GM18867 (cell line): Measurements from ENCODE around the gene NOTCH4.
"Not testable (repeated sequence)": the region's sequence is repeated elsewhere in the genome, so short reads cannot be mapped to it uniquely, and the experiment has no call there.

Source experiments
- ATAC-seq: cut with Tn5 transposase; IDR thresholded peaks from one replicate; pipeline ENCODE4 v1.9.1; 2021; ENCODE audit warnings: mild to moderate bottlenecking, moderate library complexity; ENCODE audit not compliant: unreplicated experiment

NOTCH4 gene

DNA sequence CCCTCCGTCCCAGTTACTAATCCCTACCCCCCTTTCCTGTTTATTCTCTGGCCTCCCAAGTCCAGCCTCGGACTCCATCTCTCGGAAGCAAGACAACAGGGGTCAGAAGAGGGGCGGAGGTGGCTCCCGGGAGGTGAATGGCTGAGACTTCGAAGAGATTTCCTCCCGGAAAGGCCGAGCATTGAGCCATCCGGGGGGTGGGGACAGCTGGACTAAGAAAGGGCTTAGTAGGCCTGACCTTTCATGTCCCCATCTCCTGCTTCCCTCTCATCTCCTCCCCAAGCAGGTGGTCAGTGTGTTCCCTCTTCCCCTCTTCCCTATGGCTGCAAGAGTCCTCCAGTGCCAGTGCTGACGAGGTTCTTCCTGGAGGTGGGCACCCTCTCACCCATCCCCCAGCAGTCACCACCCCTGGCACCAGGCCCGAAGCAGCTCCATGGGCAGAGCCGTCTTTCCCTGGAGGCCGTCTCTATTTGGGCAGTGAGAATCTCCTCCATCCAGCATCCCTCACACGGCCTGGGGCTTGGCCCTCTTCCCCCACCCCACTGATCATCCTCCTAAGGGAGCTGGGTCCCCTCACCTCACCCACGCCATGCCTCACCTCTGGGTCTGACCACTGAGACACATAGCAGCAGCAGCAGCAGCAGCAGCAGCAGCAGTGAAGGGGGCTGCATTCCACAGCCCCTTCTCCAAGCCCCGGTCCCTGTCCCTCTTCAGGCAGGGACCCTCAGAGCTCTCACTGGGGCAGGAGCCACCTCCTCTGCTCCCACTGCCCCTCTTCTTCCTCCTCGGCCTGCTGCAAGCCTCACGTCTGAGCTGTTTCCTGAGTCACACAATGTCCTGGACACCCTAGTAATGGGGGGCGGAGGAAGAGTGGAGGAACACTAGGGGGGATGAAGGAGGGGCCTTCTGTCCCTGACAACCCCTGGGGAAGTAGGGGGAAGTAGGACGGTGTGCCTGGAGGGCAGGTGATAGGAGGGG lies at the start of gene NOTCH4:
TSS of gene NOTCH4 (minus strand) at position 810 of the 978 bp plus-strand sequence. CDS start at position 671, 139 bp downstream.
- ATAC-seq, result no peak

DNA sequence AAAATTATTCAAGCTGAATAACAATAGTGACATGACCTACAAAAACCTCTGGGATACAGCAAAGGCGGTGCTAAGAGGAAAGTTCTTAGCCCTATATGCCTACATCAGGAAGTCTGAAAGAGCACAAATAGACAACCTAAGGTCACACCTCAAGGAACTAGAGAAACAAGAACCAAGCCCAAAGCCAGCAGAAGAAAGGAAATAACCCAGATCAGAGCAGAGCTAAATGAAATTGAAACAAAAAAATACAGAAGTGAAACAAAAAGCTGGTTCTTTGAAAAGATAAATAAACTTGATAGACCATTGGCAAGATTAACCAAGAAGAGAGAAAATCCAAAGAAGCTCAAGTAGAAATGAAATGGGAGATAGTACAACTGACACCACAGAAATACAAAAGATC lies 47.6 kb upstream of the NOTCH4 start:
- no peak for ATAC-seq

DNA sequence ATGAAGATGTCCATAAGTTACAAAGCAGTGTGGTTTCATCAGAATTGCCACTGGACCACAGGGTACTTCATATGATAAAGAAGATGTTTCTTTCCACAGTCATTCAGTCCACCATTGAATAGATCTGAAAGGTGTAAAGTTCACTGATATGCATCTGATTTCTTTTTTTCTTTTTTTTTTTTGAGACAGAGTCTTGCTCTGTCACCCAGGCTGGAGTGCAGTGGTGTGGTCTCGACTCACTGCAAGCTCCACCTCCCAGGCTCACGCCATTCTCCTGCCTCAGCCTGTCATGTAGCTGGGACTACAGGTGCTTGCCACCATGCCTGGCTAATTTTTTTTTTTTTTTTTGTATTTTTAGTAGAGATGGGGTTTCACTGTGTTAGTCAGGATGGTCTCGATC lies 44.6 kb upstream of the NOTCH4 start:
- ATAC-seq, result not testable (repeated sequence)

DNA sequence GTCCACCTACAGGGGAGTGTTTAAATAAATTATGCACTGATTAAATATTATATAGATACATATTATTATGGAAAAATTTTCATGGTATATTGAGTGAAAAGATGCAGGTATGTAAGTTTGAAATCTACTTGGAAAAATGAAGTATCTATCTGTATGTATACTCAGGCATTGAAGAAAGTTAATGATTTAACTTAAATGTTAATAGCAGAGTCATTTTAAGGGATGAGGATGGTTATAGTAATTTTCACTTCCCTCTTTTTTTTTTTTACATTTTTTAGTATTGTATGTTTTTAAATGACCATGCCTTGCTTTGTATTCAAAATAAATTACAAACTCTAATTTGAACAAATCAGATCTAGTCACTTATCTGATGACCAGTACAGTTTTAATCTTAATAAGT lies 43.2 kb upstream of the NOTCH4 start:
- ATAC-seq, result no peak

DNA sequence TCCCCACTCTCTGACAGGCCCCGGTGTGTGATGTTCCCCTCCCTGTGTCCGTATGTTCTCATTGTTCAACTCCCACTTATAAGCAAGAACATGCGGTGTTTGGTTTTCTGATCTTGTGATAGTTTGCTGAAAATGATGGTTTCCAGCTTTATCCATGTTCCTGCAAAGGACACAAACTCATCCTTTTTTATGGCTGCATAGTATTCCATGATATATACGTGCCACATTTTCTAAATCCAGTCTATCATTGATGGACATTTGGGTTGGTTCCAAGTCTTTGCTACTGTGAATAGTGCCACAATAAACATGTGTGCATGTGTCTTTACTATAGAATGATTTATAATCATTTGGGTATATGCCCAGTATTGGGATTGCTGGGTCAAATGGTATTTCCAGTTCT lies 33.4 kb upstream of the NOTCH4 start:
- ATAC-seq, result not testable (repeated sequence)

DNA sequence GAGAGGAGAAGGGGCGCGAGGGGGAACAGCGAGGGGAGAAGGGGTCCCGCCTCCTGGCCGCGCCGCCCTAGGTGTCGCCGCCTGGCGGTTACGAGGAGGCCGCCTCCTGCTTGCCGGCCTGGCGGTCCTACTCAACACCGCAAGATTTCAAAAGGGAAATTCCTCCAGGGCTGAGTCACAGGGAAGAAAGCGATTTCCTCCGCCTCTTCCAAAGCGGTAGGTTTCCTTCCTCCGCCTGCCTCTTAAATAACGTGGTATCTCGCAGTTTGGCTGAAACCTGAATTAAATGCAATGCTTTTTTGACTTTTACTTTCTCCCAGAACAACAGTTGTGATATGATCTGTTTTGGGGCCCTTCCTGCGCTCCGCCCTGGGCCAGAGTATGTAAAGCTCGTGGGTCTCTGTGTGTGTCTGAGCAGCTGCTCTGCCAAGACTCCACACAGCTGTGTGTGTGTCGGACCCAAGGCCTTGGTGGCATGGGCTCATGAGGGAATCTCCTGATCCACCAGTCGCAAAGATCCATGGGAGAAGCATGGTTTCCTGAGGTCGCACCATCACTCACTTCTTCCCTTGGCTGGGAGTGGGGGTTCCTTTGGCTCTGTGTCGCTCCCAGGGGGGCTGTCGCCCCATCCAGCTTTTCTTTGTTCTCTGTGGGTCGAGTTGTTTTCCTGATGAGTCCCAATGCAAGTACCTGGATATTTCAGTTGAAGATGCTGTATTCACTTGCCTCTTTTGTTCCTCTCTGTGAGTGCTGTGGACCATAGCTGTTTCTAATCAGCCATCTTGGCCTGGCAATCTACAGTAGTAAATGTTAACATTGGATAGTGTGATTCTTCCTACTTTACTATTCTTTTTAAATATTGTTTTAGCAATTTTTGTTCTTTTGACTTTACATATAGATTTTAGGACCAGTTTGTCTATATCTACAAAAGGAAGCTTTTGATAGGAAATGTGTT lies 31.6 kb upstream of the NOTCH4 start:
- ATAC-seq, result no peak

DNA sequence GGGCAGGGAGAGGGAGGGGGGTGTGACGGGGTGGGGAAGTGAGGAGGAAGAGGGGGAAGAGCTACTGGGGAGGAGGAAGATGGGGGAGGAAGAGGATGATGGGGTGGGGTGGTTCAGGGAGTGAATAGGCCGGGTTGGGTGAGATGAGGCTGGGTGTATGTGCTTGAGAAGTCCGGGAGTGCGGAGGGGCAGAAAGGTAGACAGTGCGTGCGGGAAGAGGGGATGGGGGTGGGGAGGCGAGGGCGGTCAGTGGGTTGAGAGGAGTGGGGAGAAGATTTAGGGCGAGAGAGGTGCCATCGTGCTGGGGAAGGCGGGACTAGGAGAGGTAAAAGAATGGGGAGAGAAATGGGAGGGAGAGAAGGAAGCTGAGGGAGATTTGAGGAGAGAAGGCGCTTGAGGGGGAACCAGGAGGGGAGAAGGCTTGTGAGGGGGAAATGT lies 30.9 kb upstream of the NOTCH4 start:
- ATAC-seq, result no peak

DNA sequence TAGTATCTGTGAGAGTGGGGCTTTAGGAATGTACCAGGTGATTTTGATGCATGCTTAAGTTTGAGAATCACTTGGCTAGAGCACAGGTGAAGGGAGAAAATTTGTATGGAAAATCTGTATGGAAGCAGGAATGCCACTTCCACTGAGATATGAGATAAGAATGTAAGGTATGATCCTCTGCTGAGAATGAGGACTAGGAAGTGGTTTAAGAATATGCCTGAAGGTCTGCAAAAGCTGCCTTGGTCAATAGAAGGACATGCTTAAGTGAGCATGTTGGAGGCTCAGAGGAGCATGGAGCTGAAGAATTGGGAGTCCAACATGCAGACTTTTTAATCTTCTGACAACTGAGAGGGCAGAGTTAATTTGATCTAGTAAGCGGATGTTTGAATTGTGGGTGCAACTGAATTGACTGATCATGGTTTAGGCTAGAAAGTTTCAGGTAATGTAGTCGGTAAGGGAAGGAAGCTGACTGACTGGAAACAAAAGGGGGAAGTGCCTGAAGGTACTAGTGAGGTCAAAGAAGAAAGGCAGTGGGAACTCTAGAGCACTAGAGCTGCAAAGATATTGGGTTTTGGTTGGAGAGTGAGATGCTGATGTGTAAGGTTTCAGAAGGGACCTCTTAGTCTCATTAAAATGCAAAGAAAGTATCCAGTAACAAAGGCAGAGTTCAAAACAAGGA lies 28.6 kb upstream of the NOTCH4 start:
- no peak for ATAC-seq

DNA sequence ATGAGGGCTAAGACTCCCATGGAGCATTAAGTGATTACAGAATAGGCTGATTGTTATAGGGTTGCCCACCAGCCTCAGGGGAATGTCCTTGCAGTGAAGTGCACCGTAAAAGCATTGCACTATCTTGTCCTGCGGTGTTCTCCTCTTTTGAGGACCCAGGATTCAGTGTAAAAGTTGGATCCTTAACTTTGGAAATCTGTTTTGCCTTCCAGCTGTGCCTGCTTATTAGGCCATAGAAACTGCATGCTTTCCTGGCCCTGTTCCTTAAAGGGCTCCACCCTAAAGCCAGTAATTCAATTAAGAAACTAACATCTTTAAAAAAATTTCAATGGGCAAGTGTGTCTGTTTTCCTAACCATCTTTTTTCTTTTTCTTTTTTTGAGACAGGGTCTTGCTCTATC lies 25.4 kb upstream of the NOTCH4 start:
- no peak for ATAC-seq

DNA sequence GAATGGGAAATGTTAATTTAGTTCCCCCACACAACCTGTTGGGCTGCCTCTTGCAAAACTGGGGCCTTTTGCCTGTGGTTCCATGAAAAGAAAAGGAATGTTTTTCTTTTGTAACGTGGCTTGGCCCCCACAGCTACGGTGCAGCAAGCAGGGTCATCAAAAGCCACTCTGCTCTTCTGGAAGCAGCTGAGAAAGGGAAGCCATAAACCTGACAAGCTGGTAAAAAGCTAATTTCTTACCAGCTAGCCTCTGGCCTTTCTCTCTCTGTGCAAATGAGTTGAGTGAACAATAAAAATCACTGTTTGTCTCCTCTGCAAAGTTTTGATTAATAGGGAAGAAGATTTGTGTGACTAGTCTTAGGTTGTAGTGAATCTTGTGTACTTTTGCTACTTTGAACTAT lies 23.5 kb upstream of the NOTCH4 start:
- no peak for ATAC-seq

DNA sequence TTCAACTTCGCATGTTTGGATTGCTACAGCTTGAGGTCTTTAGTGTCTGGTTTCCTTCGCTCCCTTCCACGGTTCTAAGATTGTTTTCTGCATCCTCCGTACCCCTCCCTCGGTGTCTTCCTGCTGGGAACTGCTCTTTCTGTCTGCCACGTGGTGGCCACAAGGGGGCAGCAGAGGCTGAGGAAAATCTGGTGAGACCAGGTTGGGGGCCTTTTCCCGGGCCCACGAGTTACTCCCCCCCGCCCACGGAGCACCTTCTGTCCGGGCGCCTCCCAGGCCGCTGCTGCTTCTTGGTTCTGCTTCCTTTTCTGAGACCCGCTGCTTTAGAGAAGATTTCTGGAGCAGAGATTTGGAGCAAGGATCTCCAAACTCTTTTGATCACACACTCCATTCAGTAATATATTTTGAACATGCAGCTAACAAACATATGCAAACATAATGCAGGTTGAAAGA lies 21.1 kb upstream of the NOTCH4 start:
- no peak for ATAC-seq

DNA sequence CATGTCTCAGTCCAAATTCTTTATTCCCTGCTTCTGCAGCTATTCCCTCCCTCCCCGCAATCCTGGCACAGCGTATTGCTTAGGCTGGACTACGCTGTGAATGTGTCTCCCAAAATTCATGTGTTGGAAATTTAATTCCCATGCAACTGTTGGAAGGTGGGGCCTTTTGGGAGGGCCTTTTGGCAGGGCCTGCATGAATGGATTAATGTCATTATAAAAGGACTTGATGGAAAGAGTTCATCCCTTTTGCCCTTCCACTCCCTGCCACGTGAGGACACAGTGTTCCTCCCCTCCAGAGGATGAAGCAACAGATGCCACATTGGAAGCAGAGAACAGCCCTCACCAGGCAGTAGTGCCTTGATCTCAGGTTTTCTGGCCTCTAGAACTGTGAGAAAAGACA lies 20.4 kb upstream of the NOTCH4 start:
- ATAC-seq, result no peak

DNA sequence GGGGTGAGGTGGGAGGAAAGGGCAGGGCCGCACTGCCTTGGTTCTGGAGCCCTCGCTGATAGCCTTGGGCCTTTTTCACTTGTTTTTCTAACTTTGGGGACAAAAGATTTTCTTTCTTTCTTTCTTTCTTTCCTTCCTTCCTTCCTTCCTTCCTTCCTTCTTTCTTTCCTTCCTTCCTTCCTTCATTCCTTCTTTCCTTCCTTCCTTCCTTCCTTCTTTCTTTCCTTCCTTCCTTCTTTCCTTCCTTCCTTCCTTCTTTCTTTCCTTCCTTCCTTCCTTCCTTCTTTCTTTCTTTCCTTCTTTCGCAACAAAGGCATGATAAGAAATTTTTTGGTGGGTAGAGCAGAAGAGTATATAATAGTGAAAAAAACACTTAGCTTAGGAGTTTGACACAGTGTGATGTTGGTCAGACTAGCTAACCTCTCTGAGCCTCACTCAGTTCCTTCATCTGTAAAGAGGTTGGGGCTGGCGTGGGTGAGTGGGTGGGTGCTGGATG lies 18.5 kb upstream of the NOTCH4 start:
- ATAC-seq, result not testable (repeated sequence)

DNA sequence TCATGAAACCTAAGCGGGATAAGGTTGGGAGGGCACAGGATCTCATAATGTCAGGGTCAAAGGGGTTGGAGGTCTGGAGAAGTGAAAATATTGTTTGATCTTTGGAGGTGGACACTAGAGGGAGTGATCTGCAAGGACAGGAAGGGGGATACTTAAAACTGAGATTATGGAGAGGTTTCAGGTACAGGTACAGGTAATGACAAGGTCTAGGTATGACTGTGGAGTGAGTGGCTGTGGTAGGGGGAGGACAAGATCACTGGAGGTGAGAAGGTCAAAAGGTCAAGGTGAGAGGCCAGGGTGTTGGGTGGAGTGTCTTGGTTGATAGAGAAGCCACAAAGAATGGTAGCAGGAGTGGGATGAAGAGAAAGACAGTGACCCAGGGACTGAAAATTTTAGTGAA lies 16.8 kb upstream of the NOTCH4 start:
- ATAC-seq, result no peak

DNA sequence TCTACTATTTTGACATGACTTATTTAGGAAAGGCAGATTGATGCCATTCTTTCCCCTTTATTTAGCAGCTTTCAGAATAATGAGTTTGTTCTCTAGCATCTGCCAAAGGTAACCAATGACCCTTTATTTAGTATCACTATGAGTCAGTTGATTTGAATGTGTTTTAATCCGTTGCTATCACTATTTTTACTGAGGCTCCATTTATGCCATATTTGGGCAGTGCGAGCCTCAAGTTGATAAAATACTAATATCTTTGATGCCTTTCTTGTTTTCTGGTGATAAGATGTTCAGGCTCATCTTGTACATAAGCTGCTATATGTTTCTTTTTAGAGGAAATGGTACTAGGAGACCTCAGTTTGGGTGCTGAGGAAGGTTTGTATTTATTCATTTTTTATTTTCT lies 15.6 kb upstream of the NOTCH4 start:
- no peak for ATAC-seq

DNA sequence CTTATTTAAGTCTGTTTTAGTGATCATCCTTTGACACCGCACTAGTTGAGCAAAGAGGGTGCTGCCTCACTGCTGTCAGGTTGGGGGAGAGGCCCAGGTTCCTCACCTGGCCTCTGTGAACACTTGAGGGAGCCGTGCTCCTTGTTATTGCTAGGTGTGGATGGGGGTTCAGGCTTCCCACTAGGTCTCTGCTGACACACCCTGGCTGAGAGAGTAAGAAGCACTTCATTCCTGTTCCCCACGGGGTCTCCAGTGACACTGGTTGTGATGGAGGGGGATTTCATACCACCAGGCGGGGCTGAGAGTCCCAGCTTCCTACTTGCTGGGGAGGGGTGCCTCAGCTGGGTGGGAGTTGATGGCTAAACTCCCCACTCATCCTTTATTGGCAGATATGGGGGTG lies 11.1 kb upstream of the NOTCH4 start:
- no peak for ATAC-seq

DNA sequence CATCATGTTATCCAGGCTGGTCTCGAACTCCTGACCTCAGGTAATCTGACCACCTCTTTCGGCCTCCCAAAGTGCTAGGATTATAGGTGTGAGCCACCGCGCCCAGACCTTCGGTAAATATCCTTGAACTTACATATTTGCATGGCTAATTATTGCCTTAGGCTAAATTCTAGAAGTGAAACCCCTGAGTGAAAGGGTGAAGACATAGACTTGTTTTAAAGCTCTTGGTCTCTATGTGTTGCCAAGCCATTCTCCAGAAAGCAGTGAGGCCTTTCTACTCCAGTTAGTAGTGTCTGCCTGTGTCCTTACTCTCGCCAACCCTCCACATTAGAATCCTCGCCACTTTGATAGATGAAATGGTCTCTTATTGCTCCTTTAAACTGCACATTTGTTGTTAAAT lies 2.6 kb upstream of the NOTCH4 start:
- no peak for ATAC-seq

DNA sequence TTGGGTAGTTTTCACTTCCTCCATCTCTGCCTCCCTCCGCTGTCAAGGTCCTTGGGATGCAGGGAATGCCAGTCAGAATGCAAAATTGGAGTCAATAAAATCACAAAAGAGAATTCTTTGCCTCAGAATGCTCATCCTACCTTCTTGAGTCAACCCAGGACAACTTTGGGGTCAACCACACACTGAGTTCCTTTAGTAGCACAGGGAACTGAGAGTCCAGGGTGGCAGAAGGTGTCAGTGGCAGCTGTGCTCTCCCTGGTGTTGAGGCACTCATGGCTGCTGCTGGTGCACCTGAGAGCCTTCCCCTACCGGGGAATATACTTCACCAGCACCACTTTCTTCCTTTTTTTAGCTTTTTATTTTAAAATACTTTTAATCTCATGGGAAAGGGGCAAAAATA lies 829 bp upstream of the NOTCH4 start:
- ATAC-seq, result peak; percentile 68

DNA sequence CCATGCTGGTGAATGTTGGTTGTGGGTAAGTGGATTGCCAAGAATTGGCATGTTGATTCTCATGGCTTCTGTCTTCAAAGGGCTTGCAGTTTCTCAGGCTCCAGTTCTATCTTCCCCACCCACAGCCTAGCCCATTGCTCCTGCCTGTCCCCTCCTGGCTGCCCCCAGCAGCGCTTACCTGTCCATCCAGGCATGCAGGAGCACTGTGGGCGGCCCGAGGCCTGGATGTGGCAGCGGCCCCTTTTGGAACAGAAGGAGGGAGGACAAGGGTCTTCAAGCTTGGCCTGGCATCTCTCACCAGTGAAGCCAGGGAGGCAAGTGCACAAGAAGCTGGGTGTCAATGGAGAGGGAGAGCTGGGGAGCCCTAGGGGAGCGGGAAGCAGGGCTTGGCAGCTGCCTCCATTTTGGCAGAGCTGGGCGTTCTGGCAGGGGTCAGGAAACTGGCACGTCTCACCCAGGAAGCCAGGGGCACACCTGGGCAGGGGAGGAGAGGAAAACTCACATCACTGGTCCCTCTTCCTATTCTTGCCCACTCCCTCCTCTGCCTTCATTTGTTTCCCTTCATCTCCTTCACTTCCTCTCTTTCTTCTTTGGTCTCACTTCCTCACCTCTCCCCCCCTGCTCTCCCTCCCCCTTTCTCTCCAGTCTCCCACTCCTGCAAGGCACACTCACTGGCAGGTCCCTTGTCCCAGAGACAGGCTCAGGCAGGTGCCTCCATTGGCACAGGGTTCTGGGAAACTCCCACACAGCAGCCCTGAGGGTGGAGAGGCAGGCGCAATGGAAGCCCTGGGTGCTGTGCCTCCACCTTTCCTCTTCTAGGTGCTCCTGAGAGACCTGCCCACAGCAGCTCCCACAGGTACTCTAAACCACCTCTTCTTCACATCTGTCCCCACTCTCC lies 1.3 kb downstream of the NOTCH4 start:
- no peak for ATAC-seq

DNA sequence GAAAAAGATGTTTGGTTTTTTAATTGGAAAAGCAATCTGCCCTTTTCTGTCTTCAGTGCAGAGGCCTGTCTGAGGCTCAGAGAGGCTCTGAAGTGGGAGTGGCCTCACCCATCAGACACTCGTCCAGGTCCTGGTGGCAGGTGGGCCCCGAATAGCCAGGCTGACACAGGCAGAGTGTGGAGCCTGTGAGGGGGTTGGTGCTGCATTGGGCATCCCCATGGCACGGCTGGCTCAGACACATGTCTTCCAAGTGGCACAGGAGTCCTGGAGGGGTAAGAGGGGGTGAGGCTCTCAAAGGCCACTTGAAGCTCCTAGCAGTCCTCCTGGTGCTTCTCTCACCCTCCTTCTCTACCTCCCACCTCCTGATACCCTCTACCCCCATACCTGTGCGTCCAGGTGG lies 3.8 kb downstream of the NOTCH4 start:
- ATAC-seq, result no peak
